Vagina (tissue), 2 donors: Measurements from ENCODE around the gene ITPRIP.

Experiments
- POLR2A ChIP-seq, 2 donors: fragments of 450-650 bp; IDR thresholded peaks; one replicate each; pipeline ENCODE4 v1.6.1; 2017; ENCODE audit warnings: antibody characterized with exemption in 2 of 2, mild to moderate bottlenecking in 2 of 2, moderate library complexity in 2 of 2
- TF ChIP-seq, protein P1 (sequence below), 3 experiments: fragments of 450-650 bp in 2 of 3; fragments of 200-600 bp in 1 of 3; sonication (generic) in 1 of 3; IDR thresholded peaks; one replicate each; pipeline ENCODE4 v1.5.1; 2017 to 2019; ENCODE audit warnings: antibody characterized with exemption in 3 of 3, mild to moderate bottlenecking in 2 of 3, moderate library complexity in 2 of 3

DNA sequence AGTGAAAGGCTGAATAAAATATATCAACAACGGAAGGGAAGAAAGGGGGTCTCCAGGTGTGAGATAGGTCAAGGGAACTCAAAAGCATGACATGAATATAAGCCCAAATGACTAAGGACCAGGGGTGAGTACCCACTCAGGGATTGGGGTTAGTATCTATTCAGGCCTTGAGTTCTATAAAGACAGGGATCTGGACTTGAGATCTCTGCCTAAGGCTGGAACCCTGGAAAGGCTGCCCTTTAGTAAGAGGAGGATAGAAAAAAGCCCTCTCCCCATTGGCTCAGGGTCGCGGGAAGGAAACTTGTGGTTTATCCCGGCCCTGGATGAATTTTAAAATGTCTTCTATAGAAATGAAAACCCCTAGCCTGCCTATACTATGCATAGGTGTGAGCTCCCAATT lies 2.4 kb upstream of the ITPRIP start:
- TF ChIP-seq, protein P1, sequence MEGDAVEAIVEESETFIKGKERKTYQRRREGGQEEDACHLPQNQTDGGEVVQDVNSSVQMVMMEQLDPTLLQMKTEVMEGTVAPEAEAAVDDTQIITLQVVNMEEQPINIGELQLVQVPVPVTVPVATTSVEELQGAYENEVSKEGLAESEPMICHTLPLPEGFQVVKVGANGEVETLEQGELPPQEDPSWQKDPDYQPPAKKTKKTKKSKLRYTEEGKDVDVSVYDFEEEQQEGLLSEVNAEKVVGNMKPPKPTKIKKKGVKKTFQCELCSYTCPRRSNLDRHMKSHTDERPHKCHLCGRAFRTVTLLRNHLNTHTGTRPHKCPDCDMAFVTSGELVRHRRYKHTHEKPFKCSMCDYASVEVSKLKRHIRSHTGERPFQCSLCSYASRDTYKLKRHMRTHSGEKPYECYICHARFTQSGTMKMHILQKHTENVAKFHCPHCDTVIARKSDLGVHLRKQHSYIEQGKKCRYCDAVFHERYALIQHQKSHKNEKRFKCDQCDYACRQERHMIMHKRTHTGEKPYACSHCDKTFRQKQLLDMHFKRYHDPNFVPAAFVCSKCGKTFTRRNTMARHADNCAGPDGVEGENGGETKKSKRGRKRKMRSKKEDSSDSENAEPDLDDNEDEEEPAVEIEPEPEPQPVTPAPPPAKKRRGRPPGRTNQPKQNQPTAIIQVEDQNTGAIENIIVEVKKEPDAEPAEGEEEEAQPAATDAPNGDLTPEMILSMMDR (IDR thresholded peaks at IDR 0.05) = no peak
- TF ChIP-seq POLR2A (IDR thresholded peaks at IDR 0.05) = no peak
